Lower leg skin (tissue), 4 donors: ENCODE results near the gene KPNA1. TPM values are rescaled to one million over a fixed set of nuclear protein-coding genes. Genes with fewer than 3 reads are reported as not detected.

Experiments used
- DNase-seq, 2 donors: peaks; one replicate each; pipeline ENCODE4 v3.0.0-alpha.2; 2019; ENCODE audit warnings: low spot score in 2 of 2
- H3K4me3 ChIP-seq: fragments of 200-600 bp; sonication (generic); 2 replicates; pipeline ENCODE4 v1.5.1; 2017; ENCODE audit warnings: mild to moderate bottlenecking, low read depth; ENCODE audit not compliant: poor library complexity, severe bottlenecking
- POLR2A ChIP-seq, 2 donors: fragments of 450-650 bp; IDR thresholded peaks; one replicate each; pipeline ENCODE4 v1.6.1; 2016 to 2017; ENCODE audit warnings: antibody characterized with exemption in 2 of 2, mild to moderate bottlenecking in 1 of 2, moderate library complexity in 1 of 2
- WGBS, 2 donors: methylation state at CpG; one replicate each; pipeline ENCODE4 v1.1.5; 2018; 5-methylcytosine and 5-hydroxymethylcytosine counted together
- intact Hi-C: fragments of 100-400 bp; cut with DNase I; formaldehyde crosslinking; loops from one replicate; pipeline ENCODE4 v1.15.0; 2023; ENCODE audit warnings: low total_unique reads
- total RNA-seq, 4 donors: library from RNA; depleted of rRNA; stranded (reverse); fragments of >200 nt; gene quantifications; one replicate each; pipeline ENCODE4 v1.1.0, GENCODE V29; 2016
- TF ChIP-seq, protein P1 (sequence below), 3 donors: fragments of 450-650 bp; IDR thresholded peaks; one replicate each; pipeline ENCODE4 v1.5.1; 2016; ENCODE audit warnings: antibody characterized with exemption in 3 of 3, mild to moderate bottlenecking in 3 of 3, moderate library complexity in 2 of 3

KPNA1 gene
- total RNA-seq, 4 donors from 2014 or later = 21.4 to 41.3 (median 27.6) TPM

DNA sequence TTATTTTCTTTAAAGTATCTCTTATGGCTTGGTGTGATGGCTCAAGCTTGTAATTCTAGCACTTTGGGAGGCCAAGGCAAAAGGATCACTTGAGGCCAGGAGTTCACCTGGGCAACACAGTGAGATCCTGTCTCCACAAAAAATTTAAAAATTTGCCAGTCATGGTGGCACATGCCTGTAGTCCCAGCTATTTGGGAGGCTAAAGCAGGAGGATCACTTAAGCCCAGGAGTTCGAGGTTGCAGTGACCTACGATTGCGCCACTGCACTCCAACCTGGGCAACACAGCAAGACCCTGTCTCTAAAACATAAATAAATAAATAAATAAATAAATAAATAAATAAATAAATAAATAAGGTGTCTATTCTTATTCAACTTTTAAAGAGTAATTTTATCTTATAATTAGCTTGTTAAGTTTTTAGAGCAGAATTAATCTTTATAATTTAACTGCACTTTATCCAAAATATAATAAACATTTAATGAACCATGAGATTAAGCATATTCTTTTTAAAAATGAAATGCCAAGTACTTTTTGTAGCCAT is 48.0 kb downstream of the KPNA1 start:
- 94 to 96% methylated on average over 3 of the region's 3 CpGs for WGBS, 2 donors

GRCh38 chr3:122464659-122465058 is 50.1 kb downstream of the KPNA1 start:
- no peak for TF ChIP-seq POLR2A (IDR thresholded peaks at IDR 0.05)
- 94 to 100% methylated on average over 1 of the region's 1 CpG for WGBS, 2 donors
- H3K4me3 ChIP-seq = no peak overlapping the region
- no peak for DNase-seq
- intact Hi-C loops = no loop called here

More for the DNA sequence above, 48.0 kb downstream of the KPNA1 start:
- DNase-seq = no peak
- H3K4me3 ChIP-seq = no peak overlapping the region
- TF ChIP-seq, protein P1, sequence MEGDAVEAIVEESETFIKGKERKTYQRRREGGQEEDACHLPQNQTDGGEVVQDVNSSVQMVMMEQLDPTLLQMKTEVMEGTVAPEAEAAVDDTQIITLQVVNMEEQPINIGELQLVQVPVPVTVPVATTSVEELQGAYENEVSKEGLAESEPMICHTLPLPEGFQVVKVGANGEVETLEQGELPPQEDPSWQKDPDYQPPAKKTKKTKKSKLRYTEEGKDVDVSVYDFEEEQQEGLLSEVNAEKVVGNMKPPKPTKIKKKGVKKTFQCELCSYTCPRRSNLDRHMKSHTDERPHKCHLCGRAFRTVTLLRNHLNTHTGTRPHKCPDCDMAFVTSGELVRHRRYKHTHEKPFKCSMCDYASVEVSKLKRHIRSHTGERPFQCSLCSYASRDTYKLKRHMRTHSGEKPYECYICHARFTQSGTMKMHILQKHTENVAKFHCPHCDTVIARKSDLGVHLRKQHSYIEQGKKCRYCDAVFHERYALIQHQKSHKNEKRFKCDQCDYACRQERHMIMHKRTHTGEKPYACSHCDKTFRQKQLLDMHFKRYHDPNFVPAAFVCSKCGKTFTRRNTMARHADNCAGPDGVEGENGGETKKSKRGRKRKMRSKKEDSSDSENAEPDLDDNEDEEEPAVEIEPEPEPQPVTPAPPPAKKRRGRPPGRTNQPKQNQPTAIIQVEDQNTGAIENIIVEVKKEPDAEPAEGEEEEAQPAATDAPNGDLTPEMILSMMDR (IDR thresholded peaks at IDR 0.05) = no peak
- intact Hi-C loops = no loop called here

- no peak overlapping the region for H3K4me3 ChIP-seq
- no peak for TF ChIP-seq POLR2A (IDR thresholded peaks at IDR 0.05)
- TF ChIP-seq, protein P1 (IDR thresholded peaks at IDR 0.05) = no peak
- 92 to 96% methylated on average over 1 of the region's 1 CpG for WGBS, 2 donors
- DNase-seq = no peak
- intact Hi-C loops = no loop called here
Observed at GRCh38 chr3:122462406-122462805, 52.3 kb downstream of the KPNA1 start.

GRCh38 chr3:122461806-122462205 is 52.9 kb downstream of the KPNA1 start:
- intact Hi-C loops = no loop called here
- 84 to 88% methylated on average over 3 of the region's 3 CpGs for WGBS, 2 donors
- H3K4me3 ChIP-seq = no peak overlapping the region
- no peak for DNase-seq
- TF ChIP-seq POLR2A (IDR thresholded peaks at IDR 0.05) = no peak
- TF ChIP-seq, protein P1 (IDR thresholded peaks at IDR 0.05) = no peak

- no peak for TF ChIP-seq POLR2A (IDR thresholded peaks at IDR 0.05)
- TF ChIP-seq, protein P1 (IDR thresholded peaks at IDR 0.05) = no peak
- intact Hi-C loops = no loop called here
- no peak for DNase-seq
- 54 to 56% methylated on average over 4 of the region's 4 CpGs for WGBS, 2 donors
- H3K4me3 ChIP-seq = no peak overlapping the region
Observed at GRCh38 chr3:122458992-122459391, 55.7 kb downstream of the KPNA1 start.

DNA sequence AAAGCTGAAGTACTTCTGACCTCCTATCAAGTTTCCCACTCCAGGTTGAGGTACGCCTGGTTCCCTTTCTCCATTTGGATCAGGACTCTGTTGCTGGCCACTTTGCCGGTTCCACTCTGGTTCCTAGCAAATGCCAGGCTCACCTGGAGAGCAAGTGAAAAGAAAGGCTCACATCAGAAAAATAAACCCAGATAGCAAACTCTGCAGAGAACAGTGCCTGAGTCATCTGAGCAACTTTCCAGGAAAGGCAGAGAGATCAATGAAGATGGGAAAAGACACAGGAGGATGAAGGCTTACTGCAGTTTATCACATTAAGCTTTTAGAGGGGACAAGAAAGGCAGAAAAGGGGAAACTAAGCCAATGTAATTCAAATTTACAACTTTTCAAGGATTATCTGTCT is 57.0 kb downstream of the KPNA1 start:
- H3K4me3 ChIP-seq = no peak overlapping the region
- intact Hi-C loops = no loop called here
- no peak for DNase-seq
- TF ChIP-seq POLR2A (IDR thresholded peaks at IDR 0.05) = no peak
- TF ChIP-seq, protein P1 (IDR thresholded peaks at IDR 0.05) = no peak
- WGBS, 2 donors = 98 to 99% methylated on average over 2 of the region's 2 CpGs
